ENCODE data around the gene SELE. TPM values are rescaled to one million over a fixed set of nuclear protein-coding genes. Genes with fewer than 3 reads are reported as not detected.

Gene SELE
- total and polyA plus RNA-seq, 2 of the 4 experiments (the other 2 are of a cell fraction), result not detected

- no peak overlapping the region for H2AK9ac ChIP-seq (replicated peaks; ENCODE audit: low read depth, low read length, poor library complexity)
- no peak overlapping the region for H3K27ac ChIP-seq (ENCODE audit: insufficient read depth, low read length)
- no peak overlapping the region for H3K18ac ChIP-seq (ENCODE audit: low read depth, low read length)
- no peak for DNase-seq
- H3K4me3 ChIP-seq (ENCODE audit: insufficient read depth, low read depth, low read length), result no peak overlapping the region
- no peak overlapping the region for H2BK5ac ChIP-seq (ENCODE audit: low read depth, low read length, poor library complexity, severe bottlenecking)
- intact Hi-C loops (cut with micrococcal nuclease) (no loop called here), dilution Hi-C loops (cut with HindIII; ENCODE audit: low sequenced_read_pairs, unreplicated experiment) (no loop called here), in situ Hi-C loops (cut with MboI; ENCODE audit: low sequenced_read_pairs) (no loop called here)
- no peak overlapping the region for H3K23ac ChIP-seq (ENCODE audit: low read depth, low read length)
- ChIA-PET POLR2A (ENCODE audit: unreplicated experiment) (no interaction called here), CTCF (no interaction called here)
- no peaks in the 10 kb centered on the region for H3K9me3 ChIP-seq (ENCODE audit: control insufficient read depth, insufficient read depth, low read length)
- H3K4ac ChIP-seq (ENCODE audit: low read depth, low read length), result no peak overlapping the region
- ATAC-seq (ENCODE audit: low read depth), result no peak
- no peak overlapping the region for H2BK20ac ChIP-seq (ENCODE audit: low read depth, low read length)
- TF ChIP-seq BHLHE40 (IDR thresholded peaks at IDR 0.05; ENCODE audit: low read depth, low read length), result no peak
- no peak for TF ChIP-seq CHD1 (IDR thresholded peaks at IDR 0.05; ENCODE audit: low read depth, low read length)
- TF ChIP-seq CEBPB (IDR thresholded peaks at IDR 0.05; ENCODE audit: low read depth, low read length), result no peak
- no peak for TF ChIP-seq USF2 (IDR thresholded peaks at IDR 0.05; ENCODE audit: low read depth, low read length)
- no peak for TF ChIP-seq RAD21 (IDR thresholded peaks at IDR 0.05; ENCODE audit: low read length)
- no peak for TF ChIP-seq POLR2A (IDR thresholded peaks at IDR 0.05; ENCODE audit: low read depth, low read length)
- no peak for TF ChIP-seq ELK1 (IDR thresholded peaks at IDR 0.05; ENCODE audit: borderline replicate concordance, low read depth, low read length)
- no peak for TF ChIP-seq CTCF (conservative IDR thresholded peaks at IDR 0.05; ENCODE audit: low read depth, low read length)
- no peak for TF ChIP-seq RFX5 (IDR thresholded peaks at IDR 0.05; ENCODE audit: low read depth, low read length)
- TF ChIP-seq MAZ (IDR thresholded peaks at IDR 0.05; ENCODE audit: borderline replicate concordance, low read depth, low read length), result no peak
- no peak for TF ChIP-seq MXI1 (IDR thresholded peaks at IDR 0.05; ENCODE audit: borderline replicate concordance, low read depth, low read length)
- no peak for TF ChIP-seq NFE2L2 (IDR thresholded peaks at IDR 0.05; ENCODE audit: low read depth, low read length)
- no peak for TF ChIP-seq RCOR1 (IDR thresholded peaks at IDR 0.05; ENCODE audit: insufficient replicate concordance, low read length)
- no peak for TF ChIP-seq FOS (IDR thresholded peaks at IDR 0.05; ENCODE audit: low read depth, low read length)
- no peak for TF ChIP-seq MAFK (IDR thresholded peaks at IDR 0.05; ENCODE audit: low read depth, low read length)
- no peak for TF ChIP-seq SMC3 (IDR thresholded peaks at IDR 0.05; ENCODE audit: low read depth, low read length)
- no peaks in the 10 kb centered on the region for H3K36me3 ChIP-seq (ENCODE audit: control insufficient read depth, insufficient read depth, low read length)
- H3K14ac ChIP-seq (replicated peaks; ENCODE audit: low read depth, low read length), result no peak overlapping the region
- H2BK120ac ChIP-seq (ENCODE audit: low read depth, low read length), result no peak overlapping the region
- H3K56ac ChIP-seq (ENCODE audit: extremely low read depth, insufficient read depth, low read length), result no peak overlapping the region
- no peaks in the 10 kb centered on the region for H3K9me1 ChIP-seq (ENCODE audit: insufficient read depth, low read length)
- H2BK15ac ChIP-seq (ENCODE audit: low read depth, low read length), result no peak overlapping the region
- no peaks in the 10 kb centered on the region for H3K27me3 ChIP-seq (ENCODE audit: control insufficient read depth, insufficient read depth, low read length)
- no peak overlapping the region for H4K5ac ChIP-seq (ENCODE audit: low read depth, low read length)
- no peak overlapping the region for H3K9ac ChIP-seq (ENCODE audit: low read depth, low read length)
- no peak overlapping the region for H2AFZ ChIP-seq (replicated peaks; ENCODE audit: low read length, poor library complexity)
- H4K8ac ChIP-seq (ENCODE audit: low read depth in 2 of 2, low read length in 2 of 2), result no peak overlapping the region
- no peak overlapping the region for H4K91ac ChIP-seq (ENCODE audit: insufficient read depth, low read depth, low read length)
- H3K4me1 ChIP-seq (ENCODE audit: control insufficient read depth, insufficient read depth, low read length), result no peaks in the 10 kb centered on the region
- H3K4me2 ChIP-seq (ENCODE audit: low read depth, low read length), result no peak overlapping the region
- H4K20me1 ChIP-seq (ENCODE audit: insufficient read depth, low read length), result no peaks in the 10 kb centered on the region
- H3K79me1 ChIP-seq (ENCODE audit: low read depth in 1 of 2, low read length in 2 of 2), result no peaks in the 10 kb centered on the region
- no peak overlapping the region for H2AK5ac ChIP-seq (ENCODE audit: low read depth, low read length)
- no CpG with 5 or more reads among the region's 2 CpGs for WGBS, 2 experiments (ENCODE audit: extremely low coverage in 2 of 2, insufficient read length in 1 of 2)
- BruUV-seq (replicated peaks), result no TSS peak
These were observed 52.7 kb downstream of the SELE start for GRCh38 chr1:169681140-169681539.

All from IMR-90 (cell line).